Osteocyte (in vitro differentiated cells): Measurements from ENCODE around the gene SH3GL3. TPM values are rescaled to one million over a fixed set of nuclear protein-coding genes. Genes with fewer than 3 reads are reported as not detected.

Experiments
- DNase-seq: peaks from one replicate; pipeline ENCODE4 v3.0.0; 2021; ENCODE audit warnings: mixed read lengths; ENCODE audit not compliant: unreplicated experiment; ENCODE audit errors: extremely low spot score
- H3K27ac Mint-ChIP-seq: one replicate; pipeline ENCODE4 v1.8.0; 2021; ENCODE audit warnings: mild to moderate bottlenecking, mixed read lengths; ENCODE audit not compliant: unreplicated experiment
- H3K27me3 Mint-ChIP-seq: one replicate; pipeline ENCODE4 v1.8.0; 2021; ENCODE audit warnings: mixed read lengths; ENCODE audit not compliant: unreplicated experiment
- H3K36me3 Mint-ChIP-seq: one replicate; pipeline ENCODE4 v1.8.0; 2021; ENCODE audit warnings: mixed read lengths; ENCODE audit not compliant: unreplicated experiment
- H3K4me1 Mint-ChIP-seq: one replicate; pipeline ENCODE4 v1.8.0; 2021; ENCODE audit warnings: mixed read lengths; ENCODE audit not compliant: unreplicated experiment
- H3K4me3 Mint-ChIP-seq: one replicate; pipeline ENCODE4 v1.8.0; 2021; ENCODE audit warnings: mild to moderate bottlenecking, moderate library complexity, mixed read lengths; ENCODE audit not compliant: unreplicated experiment
- H3K9me3 Mint-ChIP-seq: one replicate; pipeline ENCODE4 v1.8.0; 2021; ENCODE audit warnings: mixed read lengths; ENCODE audit not compliant: unreplicated experiment
- CTCF ChIP-seq: fragments of 200-600 bp; sonication (generic); IDR thresholded peaks from 2 replicates; pipeline ENCODE4 v1.5.0; 2021; ENCODE audit warnings: antibody characterized with exemption, mild to moderate bottlenecking, moderate library complexity
- total RNA-seq: library from RNA; stranded (reverse); gene quantifications from 2 replicates; pipeline ENCODE4 v1.2.1, GENCODE V29; 2021

The SH3GL3 gene
- total RNA-seq, 1 donor from 2014 or later = not detected

- H3K9me3 Mint-ChIP-seq = no peaks in the 10 kb centered on the region
- no peaks in the 10 kb centered on the region for H3K27me3 Mint-ChIP-seq
- H3K27ac Mint-ChIP-seq = no peak overlapping the region
- H3K4me3 Mint-ChIP-seq = no peak overlapping the region
- no peak for DNase-seq
- no peaks in the 10 kb centered on the region for H3K4me1 Mint-ChIP-seq
- H3K36me3 Mint-ChIP-seq = no peaks in the 10 kb centered on the region
- TF ChIP-seq CTCF = no peak
Observed at GRCh38 chr15:83504365-83504764, 57.2 kb downstream of the SH3GL3 start.

- Mint-ChIP-seq H3K4me3 (no peak overlapping the region), H3K36me3 (no peaks in the 10 kb centered on the region), H3K4me1 (no peaks in the 10 kb centered on the region), H3K27me3 (no peaks in the 10 kb centered on the region), H3K9me3 (no peaks in the 10 kb centered on the region), H3K27ac (no peak overlapping the region)
- no peak for DNase-seq
- no peak for TF ChIP-seq CTCF
Observed at GRCh38 chr15:83510001-83510400, 62.9 kb downstream of the SH3GL3 start.

- H3K9me3 Mint-ChIP-seq = no peaks in the 10 kb centered on the region
- TF ChIP-seq CTCF = no peak
- H3K27ac Mint-ChIP-seq = no peak overlapping the region
- no peaks in the 10 kb centered on the region for H3K27me3 Mint-ChIP-seq
- H3K4me1 Mint-ChIP-seq = no peaks in the 10 kb centered on the region
- H3K36me3 Mint-ChIP-seq = no peaks in the 10 kb centered on the region
- DNase-seq = no peak
- no peak overlapping the region for H3K4me3 Mint-ChIP-seq
Observed at GRCh38 chr15:83512459-83512858, 65.3 kb downstream of the SH3GL3 start.

- Mint-ChIP-seq H3K27me3 (no peaks in the 10 kb centered on the region), H3K9me3 (no peaks in the 10 kb centered on the region), H3K4me1 (no peaks in the 10 kb centered on the region), H3K4me3 (no peak overlapping the region), H3K27ac (no peak overlapping the region), H3K36me3 (no peaks in the 10 kb centered on the region)
- DNase-seq = no peak
- no peak for TF ChIP-seq CTCF
Observed at GRCh38 chr15:83514584-83514983, 67.4 kb downstream of the SH3GL3 start.

GRCh38 chr15:83515164-83515563, 68.0 kb downstream of the SH3GL3 start:
- Mint-ChIP-seq H3K9me3 (no peaks in the 10 kb centered on the region), H3K36me3 (no peaks in the 10 kb centered on the region), H3K4me1 (no peaks in the 10 kb centered on the region), H3K27me3 (no peaks in the 10 kb centered on the region), H3K27ac (no peak overlapping the region), H3K4me3 (no peak overlapping the region)
- no peak for DNase-seq
- no peak for TF ChIP-seq CTCF
